Hepatocyte (in vitro differentiated cells): Measurements from ENCODE around the gene PARP4. TPM values are rescaled to one million over a fixed set of nuclear protein-coding genes. Genes with fewer than 3 reads are reported as not detected.

Experiments
- DNase-seq: peaks from one replicate; pipeline ENCODE4 v3.0.0-alpha.2; 2016; ENCODE audit warnings: low spot score
- H2AFZ ChIP-seq: fragments of 200-600 bp; sonication (generic); 2 replicates; pipeline ENCODE4 v1.6.0; 2016; ENCODE audit warnings: antibody characterized with exemption, mild to moderate bottlenecking
- H3K27ac ChIP-seq: fragments of 200-600 bp; sonication (generic); 2 replicates; pipeline ENCODE4 v1.5.1; 2016; ENCODE audit warnings: mild to moderate bottlenecking
- H3K27me3 ChIP-seq: fragments of 200-600 bp; sonication (generic); 2 replicates; pipeline ENCODE4 v1.6.1; 2016
- H3K36me3 ChIP-seq: fragments of 200-600 bp; sonication (generic); replicated peaks from 2 replicates; pipeline ENCODE4 v1.5.1; 2016; ENCODE audit warnings: low read depth; ENCODE audit not compliant: insufficient read depth
- H3K4me1 ChIP-seq: fragments of 200-600 bp; sonication (generic); 2 replicates; pipeline ENCODE4 v1.5.1; 2016; ENCODE audit warnings: mild to moderate bottlenecking, moderate library complexity; ENCODE audit not compliant: insufficient read depth
- H3K4me2 ChIP-seq: fragments of 200-600 bp; sonication (generic); 2 replicates; pipeline ENCODE4 v1.6.0; 2016
- H3K4me3 ChIP-seq: fragments of 200-600 bp; sonication (generic); 2 replicates; pipeline ENCODE4 v1.5.1; 2016; ENCODE audit warnings: mild to moderate bottlenecking
- H3K79me2 ChIP-seq: fragments of 200-600 bp; sonication (generic); 2 replicates; pipeline ENCODE4 v1.6.0; 2017; ENCODE audit warnings: mild to moderate bottlenecking
- H3K9me2 ChIP-seq: fragments of 200-600 bp; sonication (generic); replicated peaks from 2 replicates; pipeline ENCODE4 v1.6.0; 2017; ENCODE audit warnings: mild to moderate bottlenecking; ENCODE audit not compliant: insufficient read depth
- H3K9me3 ChIP-seq: fragments of 200-600 bp; sonication (generic); 2 replicates; pipeline ENCODE4 v1.5.1; 2016; ENCODE audit warnings: low read depth, mild to moderate bottlenecking
- H4K20me1 ChIP-seq: fragments of 200-600 bp; sonication (generic); 2 replicates; pipeline ENCODE4 v1.6.0; 2016; ENCODE audit warnings: mild to moderate bottlenecking; ENCODE audit not compliant: insufficient read depth, poor library complexity, severe bottlenecking
- EZH2 ChIP-seq: fragments of 200-600 bp; sonication (generic); IDR thresholded peaks from 2 replicates; pipeline ENCODE4 v1.6.1; 2016; ENCODE audit warnings: antibody characterized with exemption, mild to moderate bottlenecking, borderline replicate concordance
- EZH2phosphoT487 ChIP-seq: fragments of 200-600 bp; sonication (generic); IDR thresholded peaks from one replicate; pipeline ENCODE4 v1.6.1; 2018; ENCODE audit warnings: antibody characterized with exemption, mild to moderate bottlenecking, low read depth, moderate library complexity; ENCODE audit not compliant: unreplicated experiment, severe bottlenecking
- WGBS: methylation state at CpG from one replicate; pipeline ENCODE4 v1.1.6; 2016; ENCODE audit warnings: low lambda C conversion rate; ENCODE audit errors: missing lambda C conversion rate; 5-methylcytosine and 5-hydroxymethylcytosine counted together
- polyA plus RNA-seq: library from polyadenylated mRNA; unstranded; fragments of >200 nt; fragmentation: Nextera tagmentation; extraction: Ambion mirVana; gene quantifications from 2 replicates; pipeline ENCODE4 v1.2.1, GENCODE V29; 2016
- total RNA-seq: library from RNA; depleted of rRNA; stranded (reverse); fragments of >200 nt; gene quantifications from 2 replicates; pipeline ENCODE4 v1.2.3, GENCODE V29; 2014
- TF ChIP-seq, protein P1 (sequence below): fragments of 200-600 bp; sonication (generic); IDR thresholded peaks from 2 replicates; pipeline ENCODE4 v1.5.1; 2016; ENCODE audit warnings: antibody characterized with exemption, mild to moderate bottlenecking; ENCODE audit not compliant: poor library complexity

PARP4 gene
- total and polyA plus RNA-seq, 2 experiments from 2014 or later = 21.6 to 49.5 TPM

DNA sequence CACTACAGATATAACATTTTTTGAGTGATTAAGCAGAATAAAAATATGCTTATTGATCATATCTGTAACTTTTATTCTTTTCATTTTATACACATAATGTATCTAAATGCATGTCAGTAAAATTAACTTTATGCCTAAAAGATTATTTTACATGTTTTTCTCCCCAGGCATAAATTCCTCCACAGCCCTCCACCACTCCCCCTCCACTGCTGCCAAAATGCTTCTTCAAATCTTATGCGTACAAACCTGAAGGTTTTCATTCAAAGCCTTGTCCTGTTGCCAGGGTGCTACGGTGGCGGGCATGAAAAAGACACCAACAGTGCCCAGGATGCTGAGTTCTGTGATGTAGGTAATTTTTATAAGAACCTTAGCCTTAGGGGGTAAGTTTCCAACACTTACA, 52.9 kb downstream of the PARP4 start:
- WGBS = 72% methylated on average over 3 of the region's 3 CpGs
- TF ChIP-seq, protein P1, sequence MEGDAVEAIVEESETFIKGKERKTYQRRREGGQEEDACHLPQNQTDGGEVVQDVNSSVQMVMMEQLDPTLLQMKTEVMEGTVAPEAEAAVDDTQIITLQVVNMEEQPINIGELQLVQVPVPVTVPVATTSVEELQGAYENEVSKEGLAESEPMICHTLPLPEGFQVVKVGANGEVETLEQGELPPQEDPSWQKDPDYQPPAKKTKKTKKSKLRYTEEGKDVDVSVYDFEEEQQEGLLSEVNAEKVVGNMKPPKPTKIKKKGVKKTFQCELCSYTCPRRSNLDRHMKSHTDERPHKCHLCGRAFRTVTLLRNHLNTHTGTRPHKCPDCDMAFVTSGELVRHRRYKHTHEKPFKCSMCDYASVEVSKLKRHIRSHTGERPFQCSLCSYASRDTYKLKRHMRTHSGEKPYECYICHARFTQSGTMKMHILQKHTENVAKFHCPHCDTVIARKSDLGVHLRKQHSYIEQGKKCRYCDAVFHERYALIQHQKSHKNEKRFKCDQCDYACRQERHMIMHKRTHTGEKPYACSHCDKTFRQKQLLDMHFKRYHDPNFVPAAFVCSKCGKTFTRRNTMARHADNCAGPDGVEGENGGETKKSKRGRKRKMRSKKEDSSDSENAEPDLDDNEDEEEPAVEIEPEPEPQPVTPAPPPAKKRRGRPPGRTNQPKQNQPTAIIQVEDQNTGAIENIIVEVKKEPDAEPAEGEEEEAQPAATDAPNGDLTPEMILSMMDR = no peak
- TF ChIP-seq EZH2 (no peak), EZH2phosphoT487 (no peak)

DNA sequence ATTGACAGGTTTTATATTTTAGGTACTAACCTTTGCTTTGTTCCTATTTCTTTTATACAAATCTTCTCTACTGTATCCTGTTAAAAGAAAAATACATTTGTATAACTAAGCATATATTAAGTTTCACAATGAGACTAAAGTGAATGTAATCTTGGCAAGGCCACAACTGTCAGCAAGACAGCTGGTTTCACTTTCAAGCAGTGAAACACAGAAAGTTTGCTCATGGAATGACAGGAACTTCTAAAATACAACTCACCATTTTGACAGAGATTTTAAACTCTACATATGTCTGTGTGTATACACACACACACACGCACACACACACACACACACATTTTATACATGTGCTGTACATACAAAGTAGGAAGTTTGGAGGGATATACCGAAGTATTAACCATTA, 53.3 kb downstream of the PARP4 start:
- no peaks in the 10 kb centered on the region for H3K27me3 ChIP-seq
- no peaks in the 10 kb centered on the region for H3K4me1 ChIP-seq
- no peak for DNase-seq
- no peaks in the 10 kb centered on the region for H3K36me3 ChIP-seq
- no peak for TF ChIP-seq EZH2
- TF ChIP-seq EZH2phosphoT487 = no peak
- TF ChIP-seq, protein P1 = no peak
- H3K9me2 ChIP-seq = no peaks in the 10 kb centered on the region
- H3K79me2 ChIP-seq = no peaks in the 10 kb centered on the region
- no peaks in the 10 kb centered on the region for H3K9me3 ChIP-seq
- peak overlapping the region; percentile 8 for H3K4me2 ChIP-seq
- no peak overlapping the region for H3K4me3 ChIP-seq
- WGBS = 44% methylated on average over 2 of the region's 2 CpGs
- no peak overlapping the region for H2AFZ ChIP-seq
- H3K27ac ChIP-seq = peak overlapping the region; percentile 54
- H4K20me1 ChIP-seq = no peaks in the 10 kb centered on the region

More for the DNA sequence above, 52.9 kb downstream of the PARP4 start:
- peak; percentile 9 for DNase-seq
- Histone ChIP-seq H2AFZ (no peak overlapping the region), H3K4me1 (no peaks in the 10 kb centered on the region), H3K36me3 (no peaks in the 10 kb centered on the region), H4K20me1 (no peaks in the 10 kb centered on the region), H3K27me3 (no peaks in the 10 kb centered on the region), H3K79me2 (no peaks in the 10 kb centered on the region), H3K27ac (peak overlapping the region; percentile 54), H3K4me3 (no peak overlapping the region), H3K4me2 (peak overlapping the region; percentile 8), H3K9me2 (no peaks in the 10 kb centered on the region), H3K9me3 (no peaks in the 10 kb centered on the region)

DNA sequence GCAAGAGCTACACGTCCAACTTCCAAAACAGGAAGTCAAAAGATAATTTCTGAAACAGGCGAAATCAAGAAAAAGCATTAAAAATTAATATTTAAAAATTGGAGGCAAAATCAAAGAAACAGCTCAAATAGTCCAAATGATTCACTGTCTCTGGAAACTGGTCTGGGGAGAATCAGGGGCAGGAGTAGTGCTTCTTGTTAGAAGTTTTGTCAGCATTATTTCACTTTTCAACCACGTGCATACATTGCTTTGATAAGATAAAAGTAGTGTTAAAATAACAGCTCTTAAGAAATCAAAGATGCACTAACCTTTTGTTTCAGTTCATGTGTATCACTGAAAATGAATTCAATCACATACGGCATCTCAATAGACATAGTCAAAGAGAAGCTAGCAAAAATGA, 53.8 kb downstream of the PARP4 start:
- TF ChIP-seq EZH2phosphoT487 (no peak), EZH2 (no peak)
- TF ChIP-seq, protein P1 = no peak
- Histone ChIP-seq H3K9me2 (no peaks in the 10 kb centered on the region), H3K4me3 (no peak overlapping the region), H3K79me2 (no peaks in the 10 kb centered on the region), H2AFZ (no peak overlapping the region), H3K36me3 (no peaks in the 10 kb centered on the region), H4K20me1 (no peaks in the 10 kb centered on the region), H3K27me3 (no peaks in the 10 kb centered on the region), H3K4me1 (no peaks in the 10 kb centered on the region), H3K27ac (peak overlapping the region; percentile 54), H3K4me2 (no peak overlapping the region), H3K9me3 (no peaks in the 10 kb centered on the region)
- no peak for DNase-seq
- WGBS = 90% methylated on average over 4 of the region's 4 CpGs

DNA sequence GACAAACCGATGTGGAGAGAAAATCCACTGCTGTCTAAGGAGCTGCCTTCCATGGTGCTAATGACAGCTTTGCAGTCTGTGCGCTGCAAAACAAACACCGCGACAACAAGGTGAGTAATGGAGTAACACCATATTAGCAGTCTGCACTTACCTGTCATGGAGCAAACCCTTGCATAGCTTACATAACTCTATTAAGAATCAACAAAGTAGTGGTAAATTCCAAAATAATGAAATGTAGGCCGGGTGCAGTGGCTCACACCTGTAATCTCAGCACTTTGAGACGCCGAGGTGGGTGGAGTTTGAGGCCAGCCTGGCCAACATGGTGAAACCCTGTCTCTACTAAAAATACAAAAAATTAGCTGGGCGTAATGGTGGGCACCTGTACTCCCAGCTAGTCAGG, 56.2 kb downstream of the PARP4 start:
- H3K27ac ChIP-seq = no peak overlapping the region
- H2AFZ ChIP-seq = no peak overlapping the region
- H3K9me2 ChIP-seq = no peaks in the 10 kb centered on the region
- WGBS = 96% methylated on average over 8 of the region's 8 CpGs
- H4K20me1 ChIP-seq = no peaks in the 10 kb centered on the region
- no peak for TF ChIP-seq EZH2
- TF ChIP-seq, protein P1 = no peak
- no peak for TF ChIP-seq EZH2phosphoT487
- DNase-seq = no peak
- H3K4me1 ChIP-seq = no peaks in the 10 kb centered on the region
- no peaks in the 10 kb centered on the region for H3K79me2 ChIP-seq
- no peaks in the 10 kb centered on the region for H3K27me3 ChIP-seq
- H3K4me2 ChIP-seq = no peak overlapping the region
- H3K4me3 ChIP-seq = no peak overlapping the region
- no peaks in the 10 kb centered on the region for H3K36me3 ChIP-seq
- H3K9me3 ChIP-seq = no peaks in the 10 kb centered on the region
